ENCODE data around the gene DBH.
"Not testable (repeated sequence)": the region's sequence is repeated elsewhere in the genome, so short reads cannot be mapped to it uniquely, and the experiment has no call there.

The DBH gene

GRCh38 chr9:133626008-133626407, 10.2 kb upstream of the DBH start:
- DNase-seq (ENCODE audit: low read depth in 2 of 2), result not testable (repeated sequence)

DNA sequence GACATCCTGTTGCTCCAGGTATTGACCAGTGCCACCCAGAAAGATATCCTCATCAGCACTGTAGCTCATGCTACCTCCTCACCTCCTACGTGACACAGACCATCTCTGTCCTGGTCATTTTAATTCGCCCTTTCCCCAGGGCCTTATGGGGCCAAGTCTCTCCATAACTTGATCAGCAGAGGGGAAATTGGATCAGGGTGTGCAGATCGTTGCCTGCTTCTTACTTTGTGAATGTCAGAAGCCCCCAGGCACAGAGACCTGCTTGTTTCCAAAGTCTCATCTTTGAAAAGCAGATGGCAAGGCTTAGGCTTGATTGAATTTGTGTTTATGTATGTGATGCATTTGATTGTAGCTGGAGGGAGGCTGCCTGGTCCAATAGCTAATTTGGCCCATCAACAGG, 8.8 kb upstream of the DBH start:
- no peak for DNase-seq (ENCODE audit: low read depth in 2 of 2)

- DNase-seq (ENCODE audit: low read depth in 2 of 2), result no peak
Observed at GRCh38 chr9:133628766-133629165, 7.4 kb upstream of the DBH start.

GRCh38 chr9:133629221-133630110, 6.7 kb upstream of the DBH start:
- DNase-seq (ENCODE audit: low read depth in 2 of 2), result no peak

GRCh38 chr9:133631111-133631510, 5.1 kb upstream of the DBH start:
- no peak for DNase-seq (ENCODE audit: low read depth in 2 of 2)

GRCh38 chr9:133632806-133633680, 3.1 kb upstream of the DBH start:
- DNase-seq (ENCODE audit: low read depth in 2 of 2), result no peak

DNA sequence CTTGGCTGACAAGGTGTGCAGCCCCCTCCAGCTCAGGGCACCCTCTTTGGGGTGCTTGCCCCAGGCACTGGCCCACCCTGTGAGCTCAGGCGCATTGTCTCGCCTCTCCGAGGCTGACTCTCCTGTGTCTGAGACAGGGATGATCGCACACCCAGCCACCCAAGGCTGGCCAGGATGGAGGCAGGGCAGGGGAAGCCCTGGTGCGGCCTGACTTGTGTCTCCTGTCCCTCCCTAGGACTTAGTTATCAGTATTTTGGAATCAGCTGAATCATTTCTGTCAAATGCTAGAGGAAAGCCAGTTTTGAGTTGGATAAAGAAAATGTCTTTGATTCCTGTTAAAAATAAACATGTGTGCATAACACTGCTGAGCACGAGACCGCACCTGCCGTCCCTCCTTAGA, 2.5 kb upstream of the DBH start:
- DNase-seq (ENCODE audit: low read depth in 2 of 2), result no peak

DNA sequence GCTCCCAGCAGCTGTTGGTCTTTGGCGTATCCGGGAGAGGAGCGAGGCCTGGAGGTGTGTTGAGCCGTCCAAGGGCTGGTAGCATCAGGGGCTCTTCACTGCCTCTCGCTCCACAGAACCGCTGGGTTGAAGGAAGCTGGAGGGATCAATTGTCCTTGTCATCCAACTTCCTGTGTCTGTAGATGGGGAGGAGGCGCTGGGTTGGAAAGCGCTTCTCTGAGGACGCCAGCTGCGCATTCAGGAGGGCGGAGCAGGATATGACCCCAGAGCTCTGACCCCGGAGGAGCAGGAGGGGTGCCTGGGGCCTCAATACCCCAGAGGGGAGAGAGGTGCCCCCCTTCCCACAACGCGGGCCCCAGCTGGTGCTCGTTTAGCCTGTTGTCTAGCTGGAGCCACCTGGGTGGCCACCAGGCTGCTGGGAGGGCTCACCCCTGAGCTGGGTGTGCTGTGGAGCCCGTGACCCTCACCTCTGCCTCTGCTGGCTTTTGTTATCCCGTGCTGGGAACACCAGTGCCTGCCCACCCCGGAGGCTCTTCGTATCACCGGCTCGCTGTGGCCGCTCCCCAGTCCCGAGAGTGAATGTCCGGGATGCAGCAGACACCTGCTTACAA, 2.0 kb upstream of the DBH start:
- no peak for DNase-seq (ENCODE audit: low read depth in 2 of 2)

DNA sequence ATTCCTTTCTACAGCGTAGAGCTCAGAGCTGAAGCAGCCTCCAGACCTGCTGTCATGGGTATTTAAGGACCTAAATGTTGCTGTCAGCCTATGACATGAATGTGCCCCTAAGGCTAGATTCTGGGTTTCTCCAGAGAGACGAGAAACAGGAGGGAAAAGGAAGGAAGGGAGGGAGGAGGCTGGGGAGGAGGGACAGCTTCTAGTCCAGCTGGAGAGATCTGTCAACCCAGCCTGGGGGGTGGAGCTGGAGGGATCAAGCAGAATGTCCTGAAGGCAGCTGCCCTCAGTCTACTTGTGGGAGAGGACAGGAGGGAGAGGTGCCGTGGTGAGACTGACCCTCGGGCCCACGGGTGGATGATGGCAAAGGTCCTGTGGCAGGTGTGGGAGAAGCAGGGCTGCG, 1.1 kb upstream of the DBH start:
- DNase-seq (ENCODE audit: low read depth in 2 of 2), result no peak

- DNase-seq (ENCODE audit: low read depth in 2 of 2), result no peak
Observed at GRCh38 chr9:133636902-133637301, 739 bp downstream of the DBH start.

- DNase-seq (ENCODE audit: low read depth in 2 of 2), result no peak
Observed at GRCh38 chr9:133637451-133638055, 1.4 kb downstream of the DBH start.

GRCh38 chr9:133638076-133638475, 1.9 kb downstream of the DBH start:
- DNase-seq (ENCODE audit: low read depth in 2 of 2), result no peak

DNA sequence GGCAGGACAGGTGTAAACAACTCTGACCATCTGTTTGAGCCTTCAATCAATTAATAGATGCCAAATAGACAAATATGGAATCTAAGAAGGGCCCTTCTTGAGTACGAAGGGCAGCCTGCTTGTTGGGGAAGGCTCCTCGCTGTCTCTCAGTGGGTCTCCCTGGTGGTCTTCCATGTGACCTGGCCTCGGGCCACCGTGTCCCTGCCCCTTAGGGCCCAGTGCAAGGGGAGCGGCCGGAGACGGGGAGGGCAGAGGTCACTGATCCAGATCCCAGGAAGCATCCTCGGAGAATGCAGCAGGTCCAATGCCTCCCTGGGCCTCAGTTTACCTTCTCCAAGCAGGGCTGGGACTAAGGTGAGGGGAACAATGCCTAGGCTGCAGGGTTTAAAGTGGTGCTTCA, 2.5 kb downstream of the DBH start:
- no peak for DNase-seq (ENCODE audit: low read depth in 2 of 2)

DNA sequence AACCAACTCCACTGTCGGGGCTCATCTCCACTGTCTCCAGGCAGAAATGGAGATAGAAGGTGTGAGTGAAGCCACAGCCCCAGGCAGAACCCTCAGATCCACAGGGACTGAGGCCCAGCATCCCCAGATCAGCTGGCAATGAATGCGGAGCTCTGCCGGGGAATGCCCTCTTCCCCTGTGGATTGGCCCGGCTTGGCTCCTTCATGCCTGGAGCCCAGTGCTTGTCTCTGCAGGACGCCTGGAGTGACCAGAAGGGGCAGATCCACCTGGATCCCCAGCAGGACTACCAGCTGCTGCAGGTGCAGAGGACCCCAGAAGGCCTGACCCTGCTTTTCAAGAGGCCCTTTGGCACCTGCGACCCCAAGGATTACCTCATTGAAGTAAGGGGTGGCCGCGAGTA, 3.5 kb downstream of the DBH start:
- no peak for DNase-seq (ENCODE audit: low read depth in 2 of 2)

DNA sequence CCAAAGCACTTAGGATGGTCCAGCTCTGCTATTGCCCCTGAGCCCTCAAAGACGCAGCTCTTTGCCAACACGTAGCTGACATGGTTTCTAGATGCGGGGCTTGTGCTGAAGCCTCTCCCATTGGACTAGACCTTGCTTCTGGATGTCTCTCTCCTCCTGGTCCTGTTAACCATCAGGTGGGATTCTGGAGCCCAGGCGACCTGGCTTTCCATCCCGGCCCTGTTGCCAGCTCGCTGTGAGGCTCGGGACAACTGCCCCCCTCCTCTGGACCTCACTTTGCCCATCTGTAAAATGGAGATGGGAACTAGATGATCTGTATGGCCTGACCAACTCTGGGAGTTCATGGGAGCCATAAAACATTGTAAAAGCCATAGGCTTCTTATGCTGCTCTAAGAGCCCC, 4.0 kb downstream of the DBH start:
- DNase-seq (ENCODE audit: low read depth in 2 of 2), result no peak

- DNase-seq (ENCODE audit: low read depth in 2 of 2), result no peak
Observed at GRCh38 chr9:133640580-133641395, 4.6 kb downstream of the DBH start.

- no peak for DNase-seq (ENCODE audit: low read depth in 2 of 2)
Observed at GRCh38 chr9:133641396-133641655, 5.2 kb downstream of the DBH start.

GRCh38 chr9:133641861-133642595, 5.9 kb downstream of the DBH start:
- no peak for DNase-seq (ENCODE audit: low read depth in 2 of 2)

DNA sequence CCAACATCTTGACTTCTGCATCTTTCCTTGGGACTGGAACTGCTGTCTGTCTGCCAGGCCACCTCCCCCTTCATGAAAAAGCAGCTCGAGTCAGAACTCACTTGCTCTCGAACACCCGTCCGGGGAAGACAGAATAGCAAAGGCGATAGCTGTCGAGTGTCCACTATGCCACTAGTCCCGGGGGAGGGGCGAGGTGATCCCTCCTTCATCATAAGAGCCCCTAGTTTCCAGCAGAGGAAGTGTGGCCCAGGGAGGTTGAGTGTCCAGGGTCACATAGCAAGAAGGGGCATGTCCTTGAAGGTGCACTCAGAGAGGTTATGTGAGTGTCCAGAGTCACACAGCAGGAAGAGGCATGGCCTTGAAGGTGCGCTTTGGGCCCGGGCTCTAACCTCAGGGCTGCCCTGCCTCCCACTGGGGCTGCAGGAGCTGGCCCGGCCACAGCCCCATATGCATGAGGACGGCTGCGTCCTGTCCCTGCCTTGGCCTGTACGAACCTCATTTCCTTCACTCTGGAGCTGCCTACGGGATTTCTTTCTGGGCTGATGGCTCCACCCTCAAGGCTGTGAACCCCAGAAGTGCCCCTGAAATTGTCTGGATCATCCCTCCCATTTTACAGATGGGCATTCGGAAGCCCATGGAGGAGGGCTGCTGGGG, 6.7 kb downstream of the DBH start:
- DNase-seq (ENCODE audit: low read depth in 2 of 2), result no peak

DNA sequence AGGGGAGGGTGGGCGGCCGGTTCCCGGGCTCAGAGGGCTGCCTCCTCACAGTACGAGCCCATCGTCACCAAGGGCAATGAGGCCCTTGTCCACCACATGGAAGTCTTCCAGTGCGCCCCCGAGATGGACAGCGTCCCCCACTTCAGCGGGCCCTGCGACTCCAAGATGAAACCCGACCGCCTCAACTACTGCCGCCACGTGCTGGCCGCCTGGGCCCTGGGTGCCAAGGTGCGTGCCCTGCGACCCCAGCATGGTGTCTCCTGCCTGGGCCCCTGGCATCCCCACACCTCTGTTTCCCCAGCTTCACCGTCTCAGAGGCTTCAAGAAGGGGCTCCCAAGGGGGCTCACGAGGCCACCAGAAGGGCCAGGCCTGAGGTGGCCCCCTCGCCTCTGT, 7.2 kb downstream of the DBH start:
- DNase-seq (ENCODE audit: low read depth in 2 of 2), result no peak
